Activated gamma-delta T cell treated with Interleukin-2 at 50 U/mL for 16 hours (primary cell): ENCODE data around the gene ZDHHC1.
"Not testable (repeated sequence)": the region's sequence is repeated elsewhere in the genome, so short reads cannot be mapped to it uniquely, and the experiment has no call there.

ENCODE experiments used
- DNase-seq: peaks from one replicate; pipeline ENCODE4 v3.0.0-alpha.2; 2020

The ZDHHC1 gene

DNA sequence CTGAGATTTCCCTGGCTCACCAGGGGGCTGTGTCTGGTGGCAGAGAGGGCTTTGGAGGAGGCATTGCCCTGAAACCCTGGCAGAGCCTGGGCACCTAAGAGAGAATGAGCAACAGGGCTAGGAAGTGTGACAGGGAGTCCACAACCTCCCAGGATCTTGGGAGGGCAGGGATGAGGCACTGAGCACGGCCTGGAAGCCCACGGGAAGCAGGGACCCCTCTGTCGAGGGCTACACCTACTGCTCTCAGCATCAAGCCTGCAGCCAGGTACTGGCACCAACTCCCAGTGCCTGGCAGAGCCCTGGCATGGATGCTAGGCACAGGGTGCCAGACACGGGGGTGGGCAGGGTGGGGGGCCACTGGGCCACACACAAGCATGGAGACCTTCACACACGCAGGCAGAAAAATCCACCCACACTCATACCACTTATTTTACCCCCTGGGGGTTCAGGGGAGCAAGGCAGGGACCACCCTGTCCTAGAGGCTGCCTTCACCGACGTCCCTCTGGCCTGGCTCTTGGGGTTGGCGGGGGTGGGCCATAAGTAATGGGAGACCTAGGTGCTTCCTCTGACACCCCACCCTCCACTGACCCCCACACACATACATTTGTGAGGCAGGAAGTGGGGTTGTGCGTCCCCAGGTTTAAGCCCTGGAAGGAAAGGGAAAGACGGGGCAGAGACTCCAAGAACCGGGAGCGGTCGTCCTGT is 13.7 kb upstream of the ZDHHC1 start:
- no peak for DNase-seq

DNA sequence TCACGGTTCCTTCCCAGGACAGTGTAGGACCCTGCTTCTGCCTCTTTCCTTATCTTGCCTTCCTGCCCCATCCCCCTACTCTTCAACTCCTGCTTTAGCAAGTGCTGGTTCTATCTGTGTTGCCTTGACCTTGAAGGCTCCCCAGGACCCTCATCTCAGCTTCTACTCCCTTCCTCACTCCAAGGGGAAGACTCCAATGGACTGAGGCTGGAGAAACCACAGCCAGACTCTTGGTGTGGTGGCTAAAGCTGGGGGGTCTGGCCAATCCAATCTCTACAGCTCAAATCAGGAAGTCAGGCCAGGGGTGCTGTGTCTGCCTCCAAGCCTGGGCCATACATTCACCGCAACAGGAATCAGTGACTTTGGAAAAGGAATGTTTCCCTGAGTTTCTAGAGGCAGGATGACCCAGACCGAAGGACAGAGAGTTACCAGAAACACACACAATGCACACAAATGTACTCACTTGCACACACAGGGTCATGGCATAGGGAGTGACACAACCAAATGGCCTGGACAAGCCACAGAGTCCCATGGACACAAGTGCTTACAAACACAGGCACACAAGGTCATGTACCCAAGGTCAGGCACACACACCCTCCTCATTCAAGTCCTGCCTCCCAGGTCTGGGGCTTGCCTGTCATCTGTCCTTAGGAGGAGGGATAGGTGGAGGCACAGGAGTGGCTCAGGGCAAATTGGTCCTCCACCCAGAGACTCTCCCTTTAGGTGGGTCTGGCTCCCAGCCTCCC is 12.9 kb upstream of the ZDHHC1 start:
- no peak for DNase-seq

DNA sequence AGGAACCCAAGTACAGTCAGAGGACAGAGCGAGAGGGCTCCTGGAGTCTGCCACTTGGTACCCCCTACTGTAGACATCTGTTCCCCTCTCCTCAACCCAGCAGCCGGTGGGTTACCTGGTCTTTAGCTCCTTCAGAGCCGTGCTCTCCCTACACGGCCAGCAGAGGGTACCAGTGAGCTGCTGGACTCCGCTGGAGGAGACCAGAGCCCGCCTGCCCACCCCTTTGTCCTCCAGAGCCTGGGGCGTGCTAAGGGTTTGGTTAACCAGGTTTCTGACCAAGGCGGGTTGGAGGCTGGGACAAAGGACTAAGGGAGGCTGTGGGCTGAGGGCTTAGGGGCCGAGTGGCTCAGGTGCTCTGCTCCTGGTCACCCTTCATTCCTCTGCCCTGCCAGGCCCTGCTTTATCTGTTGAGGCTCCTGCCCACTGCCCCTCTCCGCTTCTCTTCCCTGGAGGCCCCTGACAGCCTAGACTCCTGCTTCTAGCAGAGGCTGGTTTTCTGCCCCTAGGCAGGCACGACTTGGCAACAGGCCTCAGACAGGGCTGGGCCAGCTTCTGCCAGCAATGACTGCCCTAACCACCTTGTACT is 12.0 kb upstream of the ZDHHC1 start:
- peak; percentile 43 for DNase-seq

DNA sequence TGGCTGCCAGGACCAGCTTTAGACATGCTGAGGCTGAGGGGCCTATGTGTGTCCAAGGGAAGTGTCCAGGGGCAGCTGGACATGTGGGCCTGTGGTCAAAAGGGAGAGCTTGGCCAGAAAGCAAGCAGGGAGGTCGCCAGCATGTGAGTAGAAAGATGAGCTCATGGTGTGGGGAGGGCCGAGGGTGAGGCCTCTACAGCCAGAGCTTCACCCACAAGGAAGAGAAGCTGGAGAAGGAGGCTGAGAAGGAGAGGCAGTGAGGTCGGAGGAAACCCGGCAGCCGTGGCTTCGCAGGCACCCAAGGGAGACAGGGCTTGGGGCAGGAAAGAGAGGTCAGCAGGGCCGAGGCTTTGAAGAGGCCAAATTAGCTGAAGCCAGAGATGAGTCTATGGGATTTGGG is 10.7 kb upstream of the ZDHHC1 start:
- no peak for DNase-seq

DNA sequence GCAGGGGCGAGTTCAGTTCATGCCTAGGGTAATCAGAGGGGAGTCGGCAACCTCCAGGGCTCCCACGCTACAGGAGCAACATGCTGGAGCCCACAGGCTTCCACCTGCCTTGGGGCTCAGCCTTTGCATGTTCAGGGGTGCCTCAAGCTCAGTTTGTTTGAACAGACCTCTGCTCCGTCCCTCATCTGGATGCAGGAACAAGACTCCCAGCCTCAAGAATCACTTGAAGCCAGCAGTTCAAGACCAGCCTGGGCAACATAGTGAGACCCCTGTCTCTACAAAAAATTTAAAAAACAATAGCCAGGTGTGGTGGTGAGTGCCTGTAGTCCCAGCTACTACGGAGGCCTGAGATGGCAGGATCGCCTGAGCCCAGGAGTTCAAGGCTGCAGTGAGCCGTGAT is 9.7 kb upstream of the ZDHHC1 start:
- no peak for DNase-seq

DNA sequence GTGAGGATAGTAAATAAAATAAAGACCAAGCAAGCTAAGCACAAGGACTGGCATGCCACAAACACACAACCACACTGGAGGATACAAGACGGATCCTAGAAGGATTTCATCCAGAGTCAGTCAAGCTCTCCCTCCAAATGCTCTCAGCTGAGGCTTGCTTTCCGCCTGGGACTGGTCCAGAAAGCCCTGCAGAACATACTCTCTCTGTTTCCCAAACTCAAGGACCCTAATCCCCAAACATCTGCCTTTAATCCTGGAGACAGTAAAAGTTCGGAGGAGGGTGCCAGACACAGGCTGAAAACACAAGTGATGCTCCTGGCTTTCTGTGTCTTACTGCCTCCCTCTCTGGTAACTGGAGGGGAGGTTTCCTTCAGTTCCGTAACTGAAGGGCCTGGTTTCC is 9.3 kb upstream of the ZDHHC1 start:
- DNase-seq: no peak

DNA sequence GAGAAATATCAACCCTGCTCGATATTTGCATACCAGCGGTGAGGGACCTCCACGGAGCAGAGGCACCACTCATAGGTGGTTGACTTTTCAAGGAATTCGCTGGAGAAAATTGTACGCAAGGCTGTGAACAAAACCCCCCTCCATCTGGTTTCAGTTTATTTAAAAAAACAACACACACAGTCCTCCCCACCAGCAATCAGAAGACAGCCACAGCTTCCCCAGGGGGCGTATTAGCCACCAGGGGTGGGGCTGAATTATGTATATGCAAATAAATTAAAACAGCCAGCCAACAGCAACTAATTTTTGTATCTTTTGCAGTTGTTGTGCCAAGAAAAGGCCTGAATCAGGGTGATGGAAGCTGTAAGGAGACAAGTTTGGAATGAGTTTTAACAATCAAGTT is 8.8 kb upstream of the ZDHHC1 start:
- DNase-seq: no peak

DNA sequence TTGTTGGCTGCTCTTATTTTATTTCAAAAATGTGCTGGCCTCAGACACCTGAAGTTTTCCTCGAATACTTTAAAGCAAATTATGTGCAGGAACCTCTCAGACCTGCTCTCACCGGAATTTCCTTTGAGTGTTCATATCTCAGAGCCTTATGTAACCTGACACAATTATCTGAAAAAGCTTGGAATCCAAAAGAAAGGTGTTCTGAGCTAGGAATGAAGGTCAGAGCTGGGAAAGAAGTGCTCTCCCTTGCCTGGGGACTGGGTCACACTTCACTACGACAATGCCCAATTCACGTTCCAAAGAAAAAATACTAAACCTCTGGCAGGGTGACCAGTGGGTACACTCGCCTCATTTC is 8.0 kb upstream of the ZDHHC1 start:
- DNase-seq: no peak

DNA sequence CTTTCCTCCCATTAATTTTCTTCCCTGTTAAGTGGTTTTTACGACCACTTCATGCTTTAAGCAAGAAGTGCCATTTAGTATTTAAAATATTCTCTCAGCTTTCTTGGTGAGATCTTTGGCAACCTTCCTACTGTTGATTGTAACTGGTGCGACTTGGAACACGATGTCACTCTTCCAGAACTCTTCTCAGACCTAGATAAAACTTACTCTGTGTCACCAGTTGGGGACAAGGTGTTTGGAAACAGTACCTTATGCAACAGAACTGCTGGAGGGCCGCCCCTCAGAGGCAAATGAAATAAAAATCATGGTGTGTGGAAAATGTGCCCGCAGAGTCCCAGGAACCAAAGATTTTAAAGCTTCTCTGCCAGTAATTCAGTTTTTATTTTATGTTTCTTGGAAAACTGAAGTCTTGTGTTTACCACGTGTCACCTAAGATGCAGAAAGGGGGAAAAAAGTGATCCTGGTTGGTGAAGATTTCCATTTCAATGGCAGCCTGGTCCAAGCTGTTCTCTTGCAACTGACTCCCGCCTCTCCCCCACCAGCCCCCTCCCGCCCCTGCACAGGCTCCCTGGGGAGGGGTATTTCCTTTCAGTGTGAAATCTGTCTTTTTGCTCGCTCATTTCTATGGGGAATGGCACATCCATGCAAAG is 7.5 kb upstream of the ZDHHC1 start:
- DNase-seq: no peak

DNA sequence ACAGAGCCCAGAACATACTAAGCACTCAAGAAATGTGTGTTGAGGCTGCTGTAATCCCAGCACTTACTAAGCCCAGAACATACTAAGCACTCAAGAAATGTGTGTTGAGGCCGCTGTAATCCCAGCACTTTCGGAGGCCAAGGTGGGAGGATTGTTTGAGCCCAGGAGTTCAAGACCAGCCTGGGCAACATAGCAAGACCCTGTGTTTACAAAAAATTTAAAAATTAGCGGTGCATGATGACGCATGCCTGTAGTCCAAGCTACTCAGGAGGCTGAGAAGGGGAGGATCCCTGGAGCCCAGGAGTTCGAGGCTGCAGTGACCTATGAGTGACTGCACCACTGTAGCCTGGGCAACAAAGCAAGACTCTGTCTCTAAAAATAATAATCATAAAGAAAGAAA is 6.7 kb upstream of the ZDHHC1 start:
- DNase-seq: no peak

DNA sequence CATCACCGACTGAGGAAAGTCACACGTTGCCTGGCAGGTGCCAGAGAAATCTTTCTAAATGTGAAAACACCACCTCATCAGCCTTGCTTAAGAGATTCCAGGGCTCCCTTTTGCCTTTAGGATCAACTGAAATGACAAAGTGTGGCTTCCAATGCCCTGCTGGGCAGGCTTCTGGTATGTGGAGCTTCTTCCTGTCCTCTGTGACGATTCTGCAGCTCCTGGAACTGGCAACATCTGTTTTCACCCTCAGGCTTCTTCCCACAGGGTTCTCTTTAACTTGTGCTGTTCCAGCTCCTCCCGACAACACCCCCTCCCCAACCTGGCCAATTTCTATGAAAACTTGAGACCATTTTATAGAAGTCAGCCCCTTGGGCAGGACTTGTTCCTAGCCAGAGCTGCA is 4.8 kb upstream of the ZDHHC1 start:
- no peak for DNase-seq

DNA sequence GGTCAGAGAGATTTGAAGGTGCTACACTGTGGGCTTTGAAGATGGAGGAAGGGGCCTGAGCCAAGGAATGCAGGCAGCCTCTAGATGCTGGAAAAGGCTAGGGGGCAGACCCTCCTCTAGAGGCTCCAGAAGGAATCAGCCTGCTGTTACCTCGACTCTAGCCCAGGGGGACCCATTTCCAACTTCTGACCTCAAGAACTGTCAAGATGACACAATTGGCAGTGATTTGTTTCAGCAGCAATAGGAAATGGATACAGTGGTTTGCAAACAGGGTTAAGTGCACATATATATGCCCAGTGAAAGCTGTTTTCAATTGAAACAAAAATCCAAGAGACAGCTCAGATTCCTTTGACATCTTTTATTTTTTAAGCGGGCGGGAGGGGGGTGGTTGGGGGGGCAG is 3.7 kb upstream of the ZDHHC1 start:
- DNase-seq: no peak

DNA sequence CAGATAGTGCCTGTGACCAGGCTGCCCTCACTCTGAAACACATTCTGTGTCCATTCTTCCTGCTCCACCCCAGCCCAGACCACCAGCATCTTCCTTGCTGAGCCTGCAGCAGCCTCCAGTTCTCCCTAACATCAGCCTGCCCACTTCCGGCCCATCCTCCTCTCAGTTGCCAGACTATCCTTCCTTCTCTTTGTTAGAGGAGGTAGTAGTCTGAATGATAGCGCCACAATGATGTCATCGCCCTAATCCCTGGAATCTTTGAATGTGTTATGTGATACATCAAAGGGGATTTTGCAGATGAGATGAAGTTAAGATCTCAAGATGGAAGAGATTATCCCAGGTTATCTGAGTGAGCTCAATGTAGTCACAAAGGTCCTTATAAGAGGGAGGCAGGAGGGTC is 3.2 kb upstream of the ZDHHC1 start:
- no peak for DNase-seq

DNA sequence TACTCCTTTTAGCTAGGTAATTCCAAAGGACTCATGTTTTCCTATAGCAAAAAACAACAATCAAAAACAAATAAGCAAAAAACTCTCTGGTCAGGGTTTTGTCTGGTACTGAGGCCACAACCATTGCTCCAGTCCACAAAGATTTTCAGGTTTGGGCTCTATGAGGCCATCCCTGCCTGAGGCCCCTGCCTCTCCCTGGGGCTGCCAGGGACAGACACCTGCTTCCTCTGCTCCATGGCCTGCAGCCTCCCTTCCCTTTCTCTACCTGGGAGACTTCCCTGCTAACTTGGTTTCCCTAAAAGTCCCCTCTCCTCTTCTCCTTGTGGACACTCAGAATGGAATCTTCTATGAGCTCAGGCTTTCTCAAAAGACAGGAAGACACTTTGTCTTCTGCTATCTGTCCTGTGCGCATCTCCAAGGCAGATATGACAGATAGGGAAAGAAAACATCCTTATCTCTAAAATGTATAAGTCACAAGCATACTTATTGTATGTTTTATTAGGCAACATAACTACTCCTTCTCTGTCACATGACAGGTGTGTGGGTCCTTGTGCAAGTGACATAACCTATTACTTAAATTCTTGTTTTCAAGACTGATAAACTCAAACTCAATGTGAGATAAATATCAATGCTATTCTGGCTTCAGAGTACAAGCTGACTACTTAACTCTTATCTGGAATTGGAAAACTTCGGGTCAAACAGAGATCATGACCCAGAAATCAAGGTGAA is 1.2 kb upstream of the ZDHHC1 start:
- no peak for DNase-seq

DNA sequence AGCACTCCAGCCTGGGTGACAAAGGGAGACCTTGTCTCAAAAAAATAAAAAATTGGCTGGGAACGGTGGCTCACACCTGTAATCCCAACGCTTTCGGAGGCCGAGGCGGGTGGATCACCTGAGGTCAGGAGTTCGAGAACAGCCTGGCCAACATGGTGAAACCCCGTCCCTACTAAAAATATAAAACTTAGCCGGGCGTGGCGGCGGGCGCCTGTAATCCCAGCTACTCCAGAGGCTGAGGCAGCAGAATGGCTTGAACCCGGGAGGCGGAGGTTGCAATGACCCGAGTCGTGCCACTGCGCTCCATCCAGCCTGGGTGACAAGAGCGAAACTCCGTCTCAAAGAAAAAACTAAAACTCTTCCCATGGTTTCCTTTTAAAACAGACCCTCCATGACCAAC is 856 bp downstream of the ZDHHC1 start:
- DNase-seq: not testable (repeated sequence)

DNA sequence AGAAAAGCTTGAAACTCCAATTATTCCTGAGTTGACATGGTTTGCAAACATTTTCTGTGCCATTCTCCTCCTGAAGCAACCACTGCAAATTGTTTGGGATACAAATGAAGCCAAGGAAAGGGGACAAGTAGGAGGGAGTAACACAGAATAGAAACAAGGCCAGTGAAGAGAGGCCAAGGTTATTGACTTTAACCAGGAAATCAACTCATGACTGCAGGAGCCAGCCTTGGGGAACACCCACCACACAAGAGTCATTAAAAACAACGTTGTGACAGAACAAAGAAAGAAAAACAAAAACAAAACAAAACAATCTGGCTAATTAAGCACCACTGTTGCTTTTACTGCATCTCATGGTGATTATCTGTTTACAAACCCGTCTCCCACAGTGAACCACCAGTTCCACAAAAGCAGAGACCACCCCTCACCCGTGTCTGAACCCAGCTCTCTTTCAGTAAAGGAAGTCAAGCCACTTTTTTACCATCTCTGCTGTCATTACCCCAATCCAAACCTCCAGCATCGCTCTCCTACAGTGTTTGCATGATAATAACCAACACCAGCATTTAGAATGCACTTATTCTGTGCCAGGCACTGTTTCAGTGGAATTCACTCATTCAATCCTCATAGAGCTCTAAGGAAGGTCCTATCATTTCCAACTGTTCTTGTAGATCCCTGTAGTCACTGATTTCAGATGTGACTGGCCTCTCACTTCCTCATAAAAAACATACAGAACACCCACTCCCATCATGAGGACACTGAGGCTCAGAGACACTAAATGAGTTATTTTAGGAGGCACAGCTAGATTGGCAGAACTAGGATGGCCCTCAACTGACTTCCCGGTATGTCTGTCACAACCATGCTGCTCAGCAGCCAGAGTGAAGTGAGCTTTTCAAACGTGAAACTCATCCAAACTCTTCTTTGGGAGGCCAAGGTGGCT is 2.0 kb downstream of the ZDHHC1 start:
- DNase-seq: no peak

DNA sequence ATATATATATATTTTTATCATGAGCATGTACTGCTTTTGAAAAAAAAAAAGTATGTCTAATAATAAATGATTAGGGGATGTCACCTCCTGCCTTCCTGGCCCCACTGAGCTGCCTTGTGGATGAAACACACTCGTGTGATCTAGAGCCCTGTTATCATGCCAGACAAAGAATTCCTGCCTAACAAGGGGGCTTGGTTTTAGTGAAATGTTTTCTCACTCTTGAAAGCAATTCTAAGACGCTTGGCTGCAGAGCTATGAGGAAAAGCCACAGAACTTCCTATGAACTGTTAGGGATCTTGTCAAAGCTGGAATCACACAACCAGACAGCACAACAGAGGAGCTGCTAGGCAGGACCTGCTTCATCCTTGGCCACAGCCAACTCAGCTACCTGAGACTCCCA is 4.0 kb downstream of the ZDHHC1 start:
- DNase-seq: no peak

DNA sequence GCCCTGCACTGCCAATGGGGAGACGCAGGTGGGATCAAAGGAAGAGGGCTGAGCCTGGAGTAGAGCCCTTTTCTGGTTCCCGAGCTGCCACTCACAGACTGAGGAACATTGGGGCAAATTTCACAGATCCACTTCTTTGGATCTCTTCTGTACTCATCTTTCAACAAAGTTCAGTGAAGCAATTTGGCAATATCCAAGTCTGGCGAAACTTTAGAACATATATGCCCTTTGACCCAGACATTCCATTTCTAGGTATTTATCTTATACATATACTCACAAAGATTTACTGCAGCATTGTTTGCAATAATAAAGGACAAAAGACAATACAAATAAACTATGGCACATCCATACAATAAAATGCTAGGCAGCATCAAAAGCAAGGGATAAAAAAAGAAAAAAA is 4.9 kb downstream of the ZDHHC1 start:
- DNase-seq: no peak

DNA sequence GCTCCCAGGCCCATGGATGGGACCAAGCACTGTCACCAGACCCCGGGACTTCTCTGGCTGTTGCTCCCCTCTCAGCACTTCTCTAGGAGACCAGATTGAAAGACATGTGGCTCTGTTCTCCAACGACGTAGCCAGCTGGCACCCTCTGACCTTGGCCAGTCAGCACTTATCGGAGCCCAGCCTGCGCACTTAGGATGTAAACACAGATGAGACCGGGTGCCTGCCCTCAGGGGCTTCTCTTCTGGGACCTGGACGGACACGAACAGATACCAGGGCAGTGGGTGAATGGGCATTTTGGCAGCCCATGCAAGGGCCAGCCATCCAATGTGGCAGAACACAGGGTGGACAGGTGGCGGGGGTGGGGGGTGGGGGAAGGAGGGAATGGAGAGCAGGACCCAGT is 6.6 kb downstream of the ZDHHC1 start:
- no peak for DNase-seq

DNA sequence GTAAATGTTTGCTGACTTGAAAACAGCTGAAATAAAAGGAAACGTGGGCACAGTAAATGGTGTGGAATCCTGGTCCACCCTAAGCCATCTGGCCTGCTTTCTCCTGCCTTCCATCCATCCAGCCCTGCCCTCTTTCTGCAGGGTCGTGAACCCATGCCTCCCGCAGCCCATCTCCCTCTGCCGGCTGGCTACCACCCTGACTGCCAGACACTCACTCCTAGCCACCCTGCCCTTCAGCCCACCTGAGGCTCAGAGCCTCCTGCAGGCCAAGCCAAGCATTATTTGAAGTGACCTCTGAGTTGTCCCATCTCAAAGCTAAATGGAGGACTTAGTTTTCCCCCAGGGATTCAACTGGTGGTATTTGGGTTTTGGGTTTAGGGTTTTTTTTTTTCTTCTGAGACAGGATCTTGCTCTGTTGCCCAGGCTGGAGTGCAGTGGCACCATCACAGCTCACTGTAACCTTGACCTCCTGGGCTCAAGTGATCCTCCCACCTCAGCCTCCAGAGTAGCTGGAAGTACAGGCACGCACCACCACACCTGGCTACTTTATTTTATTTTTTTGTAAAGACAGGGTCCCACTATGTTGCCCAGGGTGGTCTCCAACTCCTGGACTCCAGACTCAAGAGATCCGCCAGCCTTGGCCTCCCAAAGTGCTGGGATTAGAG is 8.4 kb downstream of the ZDHHC1 start:
- no peak for DNase-seq

DNA sequence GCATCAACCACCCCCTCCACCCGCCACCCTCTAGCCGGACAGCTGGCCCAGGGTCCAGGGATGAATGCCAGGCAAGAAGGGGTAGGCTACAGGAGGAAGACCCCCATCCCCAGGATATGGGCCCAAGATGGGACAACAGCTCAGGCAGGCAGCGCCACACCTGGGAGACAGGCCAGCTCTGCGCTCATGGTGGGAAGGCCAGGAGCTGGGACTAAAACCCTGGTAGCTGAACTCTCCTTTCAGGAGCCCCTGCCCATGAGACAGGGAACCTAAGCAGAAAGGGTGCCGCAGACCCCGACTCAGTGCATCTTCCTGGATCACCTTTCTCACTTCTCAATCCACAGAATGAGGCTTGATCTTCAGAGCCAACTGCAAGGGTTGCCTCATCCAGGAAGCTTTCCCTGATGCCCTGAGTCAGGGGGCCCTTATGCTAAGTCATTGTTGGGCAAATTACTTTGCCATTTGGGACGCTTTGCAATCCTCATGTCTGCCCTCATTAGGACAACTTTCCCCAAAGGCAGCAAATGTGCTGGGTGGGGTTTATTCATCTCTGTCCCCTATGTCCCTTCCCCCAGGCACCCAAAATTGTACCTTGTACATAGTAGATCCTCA is 9.0 kb downstream of the ZDHHC1 start:
- no peak for DNase-seq
